Measurements from ENCODE around the gene UNC45A. TPM values are rescaled to one million over a fixed set of nuclear protein-coding genes. Genes with fewer than 3 reads are reported as not detected.
"Not testable (repeated sequence)": the region's sequence is repeated elsewhere in the genome, so short reads cannot be mapped to it uniquely, and the experiment has no call there.

Gene UNC45A
- total and polyA plus RNA-seq, 2 of the 13 experiments (the other 11 are each of a cell fraction or from before 2014, with no cell fraction given), result 33.8 to 39.7 TPM

- no peaks in the 10 kb centered on the region for H4K20me1 ChIP-seq (ENCODE audit: insufficient read depth, low read length)
- 85% methylated on average over 5 of the region's 5 CpGs for WGBS (ENCODE audit: low lambda C conversion rate)
- no peaks in the 10 kb centered on the region for H3K79me2 ChIP-seq (ENCODE audit: insufficient read depth, low read length)
- TF ChIP-seq MAFG (CRISPR knock-in tag; IDR thresholded peaks at IDR 0.05) (no peak), ZNF780A (CRISPR knock-in tag; IDR thresholded peaks at IDR 0.05) (no peak), ZNF160 (CRISPR knock-in tag; IDR thresholded peaks at IDR 0.05) (no peak), GMEB2 (CRISPR knock-in tag; IDR thresholded peaks at IDR 0.05; ENCODE audit: low read depth) (no peak), ZBTB3 (CRISPR knock-in tag; IDR thresholded peaks at IDR 0.05; ENCODE audit: borderline replicate concordance, low read depth) (no peak), ZBTB37 (CRISPR knock-in tag; IDR thresholded peaks at IDR 0.05) (no peak), NFE2L2 (IDR thresholded peaks at IDR 0.05; ENCODE audit: low read length) (no peak), ZBTB38 (CRISPR knock-in tag; IDR thresholded peaks at IDR 0.05) (no peak), FOXO1 (CRISPR knock-in tag; IDR thresholded peaks at IDR 0.05) (no peak), ARID3A (IDR thresholded peaks at IDR 0.05; ENCODE audit: low read depth, low read length) (no peak)
- TF ChIP-seq, protein P1, sequence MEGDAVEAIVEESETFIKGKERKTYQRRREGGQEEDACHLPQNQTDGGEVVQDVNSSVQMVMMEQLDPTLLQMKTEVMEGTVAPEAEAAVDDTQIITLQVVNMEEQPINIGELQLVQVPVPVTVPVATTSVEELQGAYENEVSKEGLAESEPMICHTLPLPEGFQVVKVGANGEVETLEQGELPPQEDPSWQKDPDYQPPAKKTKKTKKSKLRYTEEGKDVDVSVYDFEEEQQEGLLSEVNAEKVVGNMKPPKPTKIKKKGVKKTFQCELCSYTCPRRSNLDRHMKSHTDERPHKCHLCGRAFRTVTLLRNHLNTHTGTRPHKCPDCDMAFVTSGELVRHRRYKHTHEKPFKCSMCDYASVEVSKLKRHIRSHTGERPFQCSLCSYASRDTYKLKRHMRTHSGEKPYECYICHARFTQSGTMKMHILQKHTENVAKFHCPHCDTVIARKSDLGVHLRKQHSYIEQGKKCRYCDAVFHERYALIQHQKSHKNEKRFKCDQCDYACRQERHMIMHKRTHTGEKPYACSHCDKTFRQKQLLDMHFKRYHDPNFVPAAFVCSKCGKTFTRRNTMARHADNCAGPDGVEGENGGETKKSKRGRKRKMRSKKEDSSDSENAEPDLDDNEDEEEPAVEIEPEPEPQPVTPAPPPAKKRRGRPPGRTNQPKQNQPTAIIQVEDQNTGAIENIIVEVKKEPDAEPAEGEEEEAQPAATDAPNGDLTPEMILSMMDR (CRISPR knock-in tag; IDR thresholded peaks at IDR 0.05), result no peak
- no peak for DNase-seq (ENCODE audit: low spot score)
- in situ Hi-C loops (cut with HindIII; ENCODE audit: extremely low pct_ligation_motif_present, low pct_unique_long_range_greater_than_20kb), result no loop called here
- no peak for FAIRE-seq
- ChIA-PET CTCF (ENCODE audit: low intra/inter-chr PET ratio, low total read pairs) (no interaction called here), POLR2A (no interaction called here)
- H3K4me2 ChIP-seq (ENCODE audit: low read depth, low read length), result no peak overlapping the region
- peaks cover 27% of the 10 kb centered on the region for H3K4me1 ChIP-seq (ENCODE audit: insufficient read depth, low read length)
- H3K9me3 ChIP-seq (ENCODE audit: low read length), result no peaks in the 10 kb centered on the region
- peaks cover 6 to 21% of the 10 kb centered on the region in 2 experiments; a peak in 3 of 5 replicates for H3K36me3 ChIP-seq (replicated peaks in 1 of 2; ENCODE audit: control insufficient read depth in 1 of 2, insufficient read depth in 2 of 2, low read length in 2 of 2)
- H2AFZ ChIP-seq (ENCODE audit: low read length), result no peak overlapping the region
- no peak overlapping the region for H3K27ac ChIP-seq (ENCODE audit: extremely low read length, insufficient read depth, low read length)
- BruUV-seq (replicated peaks), result no TSS peak
- H3K27me3 ChIP-seq (ENCODE audit: control insufficient read depth in 1 of 2, insufficient read depth in 2 of 2, low read length in 2 of 2), result no peaks in the 10 kb centered on the region
- H3K4me3 ChIP-seq (replicated peaks in 1 of 3; ENCODE audit: insufficient read depth in 1 of 3, low read depth in 2 of 3, low read length in 3 of 3), result no peak overlapping the region
- no peak overlapping the region for H3K9ac ChIP-seq (ENCODE audit: insufficient read depth, low read depth, low read length)
- intact Hi-C loops (cut with micrococcal nuclease; ENCODE audit: unreplicated experiment), result no loop called here
- no peak; the same call in 2 of the 3 replicates for ATAC-seq
These were observed 10.7 kb upstream of the UNC45A start for GRCh38 chr15:90924375-90924774.

GRCh38 chr15:90926766-90927165 is 8.3 kb upstream of the UNC45A start:
- FAIRE-seq; H3K9ac ChIP-seq (ENCODE audit: insufficient read depth, low read depth, low read length); H3K27ac ChIP-seq (ENCODE audit: extremely low read length, insufficient read depth, low read length); H2AFZ ChIP-seq (ENCODE audit: low read length); H3K79me2 ChIP-seq (ENCODE audit: insufficient read depth, low read length); DNase-seq (ENCODE audit: low spot score); H3K27me3 ChIP-seq (ENCODE audit: control insufficient read depth in 1 of 2, insufficient read depth in 2 of 2, low read length in 2 of 2); H3K36me3 ChIP-seq (replicated peaks in 1 of 2; ENCODE audit: control insufficient read depth in 1 of 2, insufficient read depth in 2 of 2, low read length in 2 of 2); CTCF ChIA-PET (ENCODE audit: low intra/inter-chr PET ratio, low total read pairs); H3K9me3 ChIP-seq (ENCODE audit: low read length); H4K20me1 ChIP-seq (ENCODE audit: insufficient read depth, low read length); BruUV-seq (replicated peaks); H3K4me3 ChIP-seq (replicated peaks in 1 of 3; ENCODE audit: insufficient read depth in 1 of 3, low read depth in 2 of 3, low read length in 3 of 3); H3K4me2 ChIP-seq (ENCODE audit: low read depth, low read length); intact Hi-C loops (cut with micrococcal nuclease; ENCODE audit: unreplicated experiment); ATAC-seq: not testable (repeated sequence)
- POLR2A ChIA-PET, result interaction anchor here (1.1 kb wide), 1 partner anchor 8 kb away, joined by 3 read pairs; the partner anchor contains the start of gene UNC45A
- in situ Hi-C loops (cut with HindIII; ENCODE audit: extremely low pct_ligation_motif_present, low pct_unique_long_range_greater_than_20kb), result loop anchor here (25.0 kb wide), 1 partner anchor 336 kb away; no protein-coding TSS in a partner anchor
- peaks cover 42% of the 10 kb centered on the region for H3K4me1 ChIP-seq (ENCODE audit: insufficient read depth, low read length)
- 85% methylated on average over 10 of the region's 10 CpGs for WGBS (ENCODE audit: low lambda C conversion rate)

Measured in HepG2 (cell line).